GM18505 (cell line): ENCODE results near the gene ANGPTL5.
"Not testable (repeated sequence)": the region's sequence is repeated elsewhere in the genome, so short reads cannot be mapped to it uniquely, and the experiment has no call there.

Experiments used
- ATAC-seq: cut with Tn5 transposase; IDR thresholded peaks from one replicate; pipeline ENCODE4 v1.9.1; 2021; ENCODE audit not compliant: unreplicated experiment
- POLR2A ChIP-seq: IDR thresholded peaks from 4 replicates; pipeline ENCODE4 v1.6.1; 2011; ENCODE audit warnings: borderline replicate concordance; ENCODE audit not compliant: insufficient read depth, insufficient read length; ENCODE audit errors: extremely low read depth

The ANGPTL5 gene

DNA sequence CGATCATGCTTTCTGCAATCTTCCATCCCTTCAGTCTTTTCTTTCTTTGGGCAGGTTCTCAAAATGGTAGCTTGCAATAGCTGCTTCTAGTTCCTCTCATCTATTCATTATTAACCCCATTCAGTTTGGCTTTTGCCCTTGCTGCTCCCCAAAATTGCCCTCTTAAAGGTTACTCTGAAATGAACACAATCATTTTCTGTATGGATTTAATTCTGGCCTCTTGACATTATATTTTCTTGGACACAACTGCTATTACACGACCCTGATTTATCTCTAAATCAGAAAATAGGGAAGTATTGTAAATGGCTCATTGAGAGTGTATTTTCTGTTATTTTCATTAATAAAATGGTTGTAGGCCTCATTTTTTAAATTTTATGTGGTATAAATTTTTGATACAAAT, at the start of gene ANGPTL5:
ANGPTL5 (minus strand) TSS at position 101 of the 400 bp plus-strand sequence. CDS start 8,613 bp downstream, outside the sequence.
- no peak for TF ChIP-seq POLR2A
- no peak for ATAC-seq

DNA sequence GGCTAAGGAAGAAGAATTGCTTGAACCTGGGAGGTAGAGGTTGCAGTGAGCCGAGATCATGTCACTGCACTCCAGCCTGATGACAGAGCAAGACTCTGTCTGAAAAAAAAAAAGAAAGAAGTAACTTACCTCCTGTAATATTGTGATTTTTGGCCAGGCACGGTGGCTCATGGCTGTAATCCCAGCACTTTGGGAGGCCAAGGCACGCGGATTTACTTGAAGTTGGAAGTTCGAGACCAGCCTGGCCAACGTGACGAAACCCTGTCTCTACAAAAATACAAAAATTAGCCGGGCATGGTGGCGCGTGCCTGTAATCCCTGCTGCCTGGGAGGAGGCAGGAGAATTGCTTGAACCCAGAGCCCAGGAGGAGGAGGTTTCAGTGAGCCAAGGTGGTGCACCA, 47.9 kb upstream of the ANGPTL5 start:
- not testable (repeated sequence) for ATAC-seq

DNA sequence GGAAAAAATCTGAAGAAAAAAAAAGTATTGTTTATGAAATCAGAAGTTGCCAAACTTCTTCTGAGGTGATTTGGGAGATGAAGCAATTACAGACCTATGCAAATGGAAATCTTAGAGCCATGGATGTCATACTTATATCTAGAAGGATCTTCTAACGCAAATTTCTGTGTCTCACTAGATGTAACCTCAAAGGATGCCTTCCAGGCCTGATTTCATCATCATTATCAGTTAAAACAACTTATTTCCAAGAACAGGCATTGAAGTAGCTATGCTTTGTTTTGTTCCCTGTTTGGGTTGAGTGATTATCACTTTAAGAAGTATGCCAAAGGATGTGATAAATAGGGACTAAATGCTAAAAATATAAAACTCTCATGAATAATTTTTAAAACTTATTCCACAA, 43.9 kb upstream of the ANGPTL5 start:
- TF ChIP-seq POLR2A, result no peak
- no peak for ATAC-seq

DNA sequence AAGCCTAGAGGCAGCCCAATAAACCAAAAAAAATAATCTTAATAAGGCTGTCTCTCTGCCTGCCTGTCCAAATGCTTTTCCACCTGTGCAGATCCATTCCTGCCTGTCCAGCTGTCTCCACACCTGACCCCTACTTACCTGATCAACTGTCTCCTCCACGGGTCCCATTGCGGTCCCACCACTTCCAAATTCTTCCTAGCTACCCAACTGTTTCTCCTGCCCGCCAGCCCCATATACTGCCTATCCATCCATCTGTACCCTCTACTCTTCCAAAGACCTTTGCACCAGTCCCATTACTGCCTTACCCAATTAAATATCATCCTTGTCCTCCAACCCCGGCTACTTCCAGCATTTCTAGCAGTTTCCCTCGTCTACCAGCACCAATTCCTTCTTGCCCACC, 39.4 kb upstream of the ANGPTL5 start:
- no peak for ATAC-seq
- TF ChIP-seq POLR2A, result no peak

DNA sequence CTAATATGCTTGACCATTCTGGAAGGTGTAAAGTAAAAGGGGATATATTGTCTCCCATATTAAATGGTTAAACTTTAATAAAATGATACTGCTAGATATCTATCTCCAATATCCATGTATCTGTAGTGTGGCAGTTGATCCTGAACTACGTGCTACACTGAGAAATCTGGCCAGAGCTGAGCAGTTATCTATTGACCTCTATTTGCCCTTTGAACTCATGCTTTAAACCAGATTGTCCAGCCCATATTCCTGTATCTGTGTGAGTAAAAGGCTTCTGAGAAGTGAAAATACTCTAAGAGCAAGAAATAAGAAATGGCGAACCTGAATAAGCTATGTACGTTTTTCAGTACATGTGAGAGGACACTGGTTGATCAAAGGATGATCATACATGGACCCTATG, 39.0 kb upstream of the ANGPTL5 start:
- ATAC-seq, result no peak
- no peak for TF ChIP-seq POLR2A

- no peak for TF ChIP-seq POLR2A
- ATAC-seq, result no peak
Observed at GRCh38 chr11:101949680-101950220, 33.4 kb upstream of the ANGPTL5 start.

- ATAC-seq, result no peak
Observed at GRCh38 chr11:101945448-101945847, 29.1 kb upstream of the ANGPTL5 start.

GRCh38 chr11:101944923-101945322, 28.6 kb upstream of the ANGPTL5 start:
- TF ChIP-seq POLR2A, result no peak
- ATAC-seq, result no peak

More at GRCh38 chr11:101945448-101945847, 29.1 kb upstream of the ANGPTL5 start:
- no peak for TF ChIP-seq POLR2A

DNA sequence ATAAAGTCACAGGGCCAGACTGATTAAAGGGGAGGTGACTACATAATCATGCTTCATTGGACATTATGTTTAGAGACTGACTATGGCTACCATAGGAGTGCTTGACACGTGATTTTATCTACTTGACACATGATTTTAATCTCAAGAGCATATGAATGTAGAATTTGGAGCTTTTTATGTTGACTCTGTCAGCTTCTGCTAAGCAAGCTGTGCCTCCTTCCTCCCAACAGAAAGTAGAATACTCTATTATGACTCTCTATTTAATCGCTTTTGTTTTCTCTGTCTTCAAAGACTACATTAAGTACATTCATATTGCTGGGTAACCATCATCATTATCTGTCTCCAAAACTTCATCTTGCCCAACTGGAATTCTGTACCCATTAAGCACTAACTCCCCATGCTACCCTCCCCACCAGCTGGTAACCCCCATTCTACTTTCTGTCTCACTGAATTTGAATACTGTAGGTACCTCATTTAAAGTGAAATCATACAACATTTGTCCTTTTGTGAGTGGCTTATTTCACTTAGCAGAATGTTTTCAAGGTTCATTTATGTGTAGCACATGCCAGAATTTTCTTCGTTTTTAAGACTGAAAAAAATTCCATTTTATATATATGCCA, 24.7 kb upstream of the ANGPTL5 start:
- no peak for ATAC-seq
- no peak for TF ChIP-seq POLR2A

DNA sequence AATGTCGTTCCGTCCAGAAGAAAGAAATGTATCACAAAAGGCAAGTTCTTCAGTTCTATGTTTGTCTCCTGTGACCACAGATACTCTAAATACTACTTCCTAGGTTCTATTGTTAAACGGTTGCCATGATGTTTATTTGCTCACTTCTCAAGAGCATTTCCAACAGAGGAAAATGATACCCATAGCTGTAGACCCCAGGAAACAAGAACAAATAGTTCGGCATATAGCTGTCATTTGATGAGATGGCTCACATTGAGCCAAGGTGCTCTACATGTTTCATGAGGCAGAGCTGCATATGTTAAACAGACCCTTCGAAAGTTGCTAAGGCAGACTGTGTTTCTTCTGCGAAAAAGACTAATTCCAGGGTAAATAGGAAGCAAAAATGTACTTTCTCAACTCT, 15.4 kb upstream of the ANGPTL5 start:
- no peak for TF ChIP-seq POLR2A
- no peak for ATAC-seq

- ATAC-seq, result no peak
- no peak for TF ChIP-seq POLR2A
Observed at GRCh38 chr11:101929294-101929915, 13.1 kb upstream of the ANGPTL5 start.

- no peak for ATAC-seq
- no peak for TF ChIP-seq POLR2A
Observed at GRCh38 chr11:101923554-101923953, 7.2 kb upstream of the ANGPTL5 start.

DNA sequence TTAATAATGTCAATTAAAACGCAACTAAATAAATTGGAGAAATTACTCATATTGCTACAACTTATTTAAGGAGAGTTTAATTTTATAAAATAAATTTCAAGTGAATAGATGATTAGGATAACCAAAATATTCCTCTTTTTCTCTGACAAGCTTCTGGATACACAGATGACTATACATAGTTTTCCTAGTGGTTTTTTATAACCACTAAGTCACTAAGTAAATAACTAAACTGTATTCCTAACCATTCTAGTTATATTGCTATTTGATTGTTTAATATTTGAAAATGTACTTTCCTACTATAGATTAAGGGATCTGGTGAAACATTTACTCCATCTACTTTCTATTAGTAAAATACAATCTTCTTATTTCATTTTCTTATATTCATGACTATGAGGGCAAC, 4.7 kb upstream of the ANGPTL5 start:
- ATAC-seq, result no peak
- TF ChIP-seq POLR2A, result no peak

- no peak for TF ChIP-seq POLR2A
- no peak for ATAC-seq
Observed at GRCh38 chr11:101917226-101917625, 904 bp upstream of the ANGPTL5 start.

GRCh38 chr11:101915791-101916291, 481 bp downstream of the ANGPTL5 start:
- no peak for TF ChIP-seq POLR2A
- ATAC-seq, result peak; percentile 40

- no peak for TF ChIP-seq POLR2A
- peak; percentile 100 for ATAC-seq
Observed at GRCh38 chr11:101914738-101915426, 1.4 kb downstream of the ANGPTL5 start, which contains the start of gene CEP126. CEP126 (plus strand) TSS chr11:101915010; CDS start chr11:101915285, 275 bp downstream.
